Ascending aorta (tissue), 2 donors: ENCODE measurements around the gene VSTM4. TPM values are rescaled to one million over a fixed set of nuclear protein-coding genes. Genes with fewer than 3 reads are reported as not detected.

Source experiments
- DNase-seq, 2 donors: peaks; one replicate each; pipeline ENCODE4 v3.0.0-alpha.2; 2019; ENCODE audit warnings: low spot score in 2 of 2
- H3K27ac ChIP-seq, 2 donors: fragments of 200-600 bp; sonication (generic); one replicate each; pipeline ENCODE4 v1.5.1; 2016 to 2017; ENCODE audit warnings: mild to moderate bottlenecking in 1 of 2
- H3K27me3 ChIP-seq: fragments of 200-600 bp; sonication (generic); one replicate; pipeline ENCODE4 v1.5.1; 2017
- H3K36me3 ChIP-seq, 2 donors: fragments of 200-600 bp; sonication (generic); one replicate each; pipeline ENCODE4 v1.5.1; 2016
- H3K4me1 ChIP-seq, 2 donors: fragments of 200-600 bp; sonication (generic); one replicate each; pipeline ENCODE4 v1.5.1; 2016 to 2017; ENCODE audit warnings: mild to moderate bottlenecking in 1 of 2
- H3K4me3 ChIP-seq, 2 donors: fragments of 200-600 bp; sonication (generic); one replicate each; pipeline ENCODE4 v1.5.1; 2016 to 2017; ENCODE audit warnings: mild to moderate bottlenecking in 1 of 2
- H3K9me3 ChIP-seq, 2 donors: fragments of 200-600 bp; sonication (generic); one replicate each; pipeline ENCODE4 v1.5.1; 2016
- intact Hi-C: fragments of 100-400 bp; cut with DNase I; formaldehyde crosslinking; loops from one replicate; pipeline ENCODE4 v1.15.1; 2023
- total RNA-seq: library from RNA; depleted of rRNA; stranded (reverse); fragments of >200 nt; gene quantifications from one replicate; pipeline ENCODE4 v1.1.0, GENCODE V29; 2016
- TF ChIP-seq, protein P1 (sequence below), 3 experiments: fragments of 200-600 bp in 2 of 3; fragments of 450-650 bp in 1 of 3; sonication (generic) in 2 of 3; IDR thresholded peaks; one replicate each; pipeline ENCODE4 v1.5.1; 2016 to 2019; ENCODE audit warnings: antibody characterized with exemption in 3 of 3, mild to moderate bottlenecking in 1 of 3, moderate library complexity in 1 of 3

The VSTM4 gene
- total RNA-seq, 1 donor from 2014 or later, result 17.7 TPM

DNA sequence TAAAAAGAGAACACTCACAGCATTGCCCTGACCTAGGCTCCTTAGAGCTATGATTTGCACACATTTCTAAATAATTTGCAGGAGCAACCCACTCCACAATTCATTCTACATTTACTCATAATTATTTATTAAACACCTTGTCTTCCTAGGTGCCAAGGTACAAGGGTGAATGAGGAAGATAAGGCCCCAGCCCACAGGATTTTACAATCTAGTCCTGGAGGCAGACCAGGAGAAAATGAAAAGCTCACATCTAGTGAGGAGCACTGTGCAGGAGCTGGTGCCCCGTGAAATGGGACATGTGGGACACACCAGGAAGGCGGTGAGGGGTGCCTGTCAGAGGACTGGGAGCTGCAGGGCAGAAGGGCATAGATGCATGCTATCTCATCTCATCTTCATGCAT lies 116.0 kb downstream of the VSTM4 start:
- Histone ChIP-seq H3K4me3 (no peak overlapping the region), H3K27me3 (no peaks in the 10 kb centered on the region), H3K27ac (no peak overlapping the region), H3K9me3 (no peaks in the 10 kb centered on the region), H3K4me1 (peaks cover 2 to 11% of the 10 kb centered on the region in 2 donors), H3K36me3 (no peaks in the 10 kb centered on the region)
- intact Hi-C loops, result no loop called here
- DNase-seq, result no peak
- TF ChIP-seq, protein P1, sequence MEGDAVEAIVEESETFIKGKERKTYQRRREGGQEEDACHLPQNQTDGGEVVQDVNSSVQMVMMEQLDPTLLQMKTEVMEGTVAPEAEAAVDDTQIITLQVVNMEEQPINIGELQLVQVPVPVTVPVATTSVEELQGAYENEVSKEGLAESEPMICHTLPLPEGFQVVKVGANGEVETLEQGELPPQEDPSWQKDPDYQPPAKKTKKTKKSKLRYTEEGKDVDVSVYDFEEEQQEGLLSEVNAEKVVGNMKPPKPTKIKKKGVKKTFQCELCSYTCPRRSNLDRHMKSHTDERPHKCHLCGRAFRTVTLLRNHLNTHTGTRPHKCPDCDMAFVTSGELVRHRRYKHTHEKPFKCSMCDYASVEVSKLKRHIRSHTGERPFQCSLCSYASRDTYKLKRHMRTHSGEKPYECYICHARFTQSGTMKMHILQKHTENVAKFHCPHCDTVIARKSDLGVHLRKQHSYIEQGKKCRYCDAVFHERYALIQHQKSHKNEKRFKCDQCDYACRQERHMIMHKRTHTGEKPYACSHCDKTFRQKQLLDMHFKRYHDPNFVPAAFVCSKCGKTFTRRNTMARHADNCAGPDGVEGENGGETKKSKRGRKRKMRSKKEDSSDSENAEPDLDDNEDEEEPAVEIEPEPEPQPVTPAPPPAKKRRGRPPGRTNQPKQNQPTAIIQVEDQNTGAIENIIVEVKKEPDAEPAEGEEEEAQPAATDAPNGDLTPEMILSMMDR (IDR thresholded peaks at IDR 0.05), result no peak

DNA sequence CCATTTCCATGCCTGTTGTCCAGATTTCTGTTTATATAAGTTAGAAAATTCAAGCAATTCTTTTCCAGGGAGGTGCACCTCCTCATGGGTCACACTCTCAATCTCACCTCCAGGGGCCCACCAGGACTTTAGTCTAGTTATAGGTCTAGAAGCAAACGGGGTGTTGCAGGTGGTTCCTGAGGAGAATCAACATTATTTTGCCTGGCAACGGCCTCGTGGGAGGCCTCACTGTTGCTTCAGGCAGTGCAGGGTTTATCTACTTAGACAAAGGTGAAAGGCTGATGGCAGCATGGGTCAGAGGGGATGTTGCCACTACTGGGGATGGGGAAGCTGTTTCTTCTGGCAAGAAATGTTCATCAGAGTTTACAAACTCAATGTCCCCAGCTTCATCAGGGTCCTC lies 119.0 kb downstream of the VSTM4 start:
- DNase-seq, result no peak
- peaks cover 0 to 5% of the 10 kb centered on the region in 2 donors for H3K4me1 ChIP-seq
- H3K9me3 ChIP-seq, result no peaks in the 10 kb centered on the region
- intact Hi-C loops, result no loop called here
- H3K27ac ChIP-seq, result no peak overlapping the region
- H3K36me3 ChIP-seq, result no peaks in the 10 kb centered on the region
- no peaks in the 10 kb centered on the region for H3K27me3 ChIP-seq
- no peak overlapping the region for H3K4me3 ChIP-seq
- TF ChIP-seq, protein P1 (IDR thresholded peaks at IDR 0.05), result no peak

DNA sequence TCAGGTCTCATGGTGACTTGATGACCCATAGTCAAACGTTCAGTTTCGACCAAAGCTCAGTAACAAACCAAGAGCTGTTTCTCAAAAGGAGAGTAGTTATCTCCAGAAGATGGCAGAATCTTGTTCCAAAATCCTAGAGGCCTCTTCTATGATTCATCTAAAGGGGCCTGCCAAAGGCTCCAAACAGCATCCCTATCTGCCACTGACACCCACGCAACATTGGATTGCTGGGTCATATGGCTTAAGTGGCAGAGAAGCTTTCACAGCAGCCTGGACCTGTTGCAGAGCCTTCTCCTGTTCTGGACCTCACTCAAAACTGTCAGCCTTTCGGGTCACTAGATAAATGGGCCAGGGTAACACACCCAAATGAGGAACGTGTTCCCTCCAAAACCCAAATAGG lies 121.7 kb downstream of the VSTM4 start:
- Histone ChIP-seq H3K27ac (no peak overlapping the region), H3K4me3 (no peak overlapping the region), H3K27me3 (no peaks in the 10 kb centered on the region), H3K9me3 (no peaks in the 10 kb centered on the region), H3K36me3 (no peaks in the 10 kb centered on the region), H3K4me1 (no peaks in the 10 kb centered on the region)
- TF ChIP-seq, protein P1 (IDR thresholded peaks at IDR 0.05), result no peak
- DNase-seq, result no peak
- intact Hi-C loops, result no loop called here

DNA sequence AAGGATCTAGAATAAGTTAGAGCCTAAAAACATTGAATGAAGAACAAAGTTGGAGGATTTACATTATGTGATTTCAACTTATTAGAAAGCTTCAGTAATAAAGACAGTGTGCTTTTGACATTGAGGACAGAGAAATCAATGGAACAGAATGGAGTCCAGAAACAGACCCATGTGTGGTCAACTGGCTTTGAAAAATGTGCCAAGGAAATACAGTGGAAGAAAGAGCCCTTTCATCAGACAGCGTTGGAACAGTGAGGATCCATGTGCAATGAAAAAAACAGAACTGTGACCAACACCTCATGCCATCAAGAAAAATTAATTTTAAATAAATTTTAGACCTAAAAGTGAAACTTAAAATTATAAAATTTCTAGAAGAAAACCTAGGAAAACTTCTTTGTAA lies 125.1 kb downstream of the VSTM4 start:
- TF ChIP-seq, protein P1 (IDR thresholded peaks at IDR 0.05), result no peak
- DNase-seq, result no peak
- intact Hi-C loops, result no loop called here

DNA sequence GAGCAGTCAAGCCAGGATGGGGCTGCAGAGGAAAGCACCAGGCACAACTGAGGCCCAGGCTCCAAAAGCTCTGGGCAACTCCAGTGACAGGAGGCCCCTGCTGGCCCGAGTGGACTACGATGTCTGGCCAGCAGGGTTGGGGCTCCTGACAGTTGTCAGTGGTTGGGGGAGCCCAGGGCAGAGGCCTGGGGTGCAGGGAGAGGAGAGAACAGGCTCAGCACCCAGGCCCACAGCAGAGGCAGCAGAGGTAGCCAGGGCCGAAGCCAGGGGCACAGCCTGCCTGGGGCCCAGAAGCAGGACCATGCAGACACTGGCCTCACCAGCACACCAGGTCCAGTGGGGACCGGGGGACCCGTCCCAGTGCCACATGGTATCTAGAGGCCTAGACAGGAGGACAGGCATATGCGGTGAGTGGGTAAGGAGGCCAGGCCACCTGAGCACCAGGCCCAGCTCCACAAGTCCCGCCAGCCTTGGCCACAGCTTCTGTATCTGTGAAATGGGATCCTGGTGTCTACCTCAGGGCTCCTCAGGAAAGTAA lies 129.6 kb downstream of the VSTM4 start:
- no peaks in the 10 kb centered on the region for H3K27me3 ChIP-seq
- no peak overlapping the region for H3K27ac ChIP-seq
- no peak overlapping the region for H3K4me3 ChIP-seq
- no peaks in the 10 kb centered on the region for H3K9me3 ChIP-seq
- intact Hi-C loops, result no loop called here
- no peak for DNase-seq
- TF ChIP-seq, protein P1 (IDR thresholded peaks at IDR 0.05), result no peak
- H3K36me3 ChIP-seq, result no peaks in the 10 kb centered on the region
- H3K4me1 ChIP-seq, result peaks cover 0 to 3% of the 10 kb centered on the region in 2 donors

More for the DNA sequence above, 125.1 kb downstream of the VSTM4 start:
- H3K27me3 ChIP-seq, result no peaks in the 10 kb centered on the region
- no peaks in the 10 kb centered on the region for H3K9me3 ChIP-seq
- H3K4me1 ChIP-seq, result no peaks in the 10 kb centered on the region
- no peaks in the 10 kb centered on the region for H3K36me3 ChIP-seq
- H3K4me3 ChIP-seq, result no peak overlapping the region
- H3K27ac ChIP-seq, result no peak overlapping the region
